HG02763 (cell line): Measurements from ENCODE around the gene FAM186B.

ENCODE experiments used
- ATAC-seq: cut with Tn5 transposase; IDR thresholded peaks from one replicate; pipeline ENCODE4 v1.9.1; 2021; ENCODE audit warnings: mild to moderate bottlenecking, moderate library complexity; ENCODE audit not compliant: unreplicated experiment

Gene FAM186B

DNA sequence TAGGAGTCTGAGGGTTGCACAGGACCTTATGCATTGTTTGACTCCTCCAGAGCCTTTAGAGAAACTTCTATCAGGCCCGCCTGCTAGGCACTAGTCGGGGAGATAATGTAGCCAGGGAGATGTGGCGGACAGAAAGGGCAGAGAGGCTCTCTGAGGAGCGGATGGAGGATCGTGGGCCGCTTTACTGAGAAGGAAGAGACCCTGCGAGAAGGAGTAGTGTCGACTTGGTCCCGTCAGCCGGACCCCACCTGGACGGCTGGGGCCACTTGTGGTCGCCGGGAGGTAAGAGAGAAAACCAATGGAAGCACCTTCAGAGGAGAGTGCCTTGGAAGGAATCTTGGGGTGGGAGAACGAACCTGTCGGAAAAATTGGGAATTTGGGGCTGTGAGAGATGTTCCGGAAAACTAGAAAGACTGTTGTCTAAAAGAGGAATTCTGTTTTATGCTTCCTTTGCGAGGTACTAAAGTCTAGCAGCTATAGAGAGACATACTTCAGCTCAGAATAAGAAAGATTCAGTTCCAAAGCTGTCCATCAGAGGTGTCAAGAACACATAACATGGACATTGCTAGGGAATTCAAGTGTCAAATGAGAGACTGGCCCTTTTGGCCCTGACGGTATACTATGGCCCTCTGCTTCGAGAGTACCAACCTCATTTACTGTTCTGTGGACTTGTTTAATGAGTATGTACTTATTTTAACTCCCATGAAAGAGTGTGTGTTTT is 36.8 kb downstream of the FAM186B start:
- ATAC-seq: peak; percentile 3

DNA sequence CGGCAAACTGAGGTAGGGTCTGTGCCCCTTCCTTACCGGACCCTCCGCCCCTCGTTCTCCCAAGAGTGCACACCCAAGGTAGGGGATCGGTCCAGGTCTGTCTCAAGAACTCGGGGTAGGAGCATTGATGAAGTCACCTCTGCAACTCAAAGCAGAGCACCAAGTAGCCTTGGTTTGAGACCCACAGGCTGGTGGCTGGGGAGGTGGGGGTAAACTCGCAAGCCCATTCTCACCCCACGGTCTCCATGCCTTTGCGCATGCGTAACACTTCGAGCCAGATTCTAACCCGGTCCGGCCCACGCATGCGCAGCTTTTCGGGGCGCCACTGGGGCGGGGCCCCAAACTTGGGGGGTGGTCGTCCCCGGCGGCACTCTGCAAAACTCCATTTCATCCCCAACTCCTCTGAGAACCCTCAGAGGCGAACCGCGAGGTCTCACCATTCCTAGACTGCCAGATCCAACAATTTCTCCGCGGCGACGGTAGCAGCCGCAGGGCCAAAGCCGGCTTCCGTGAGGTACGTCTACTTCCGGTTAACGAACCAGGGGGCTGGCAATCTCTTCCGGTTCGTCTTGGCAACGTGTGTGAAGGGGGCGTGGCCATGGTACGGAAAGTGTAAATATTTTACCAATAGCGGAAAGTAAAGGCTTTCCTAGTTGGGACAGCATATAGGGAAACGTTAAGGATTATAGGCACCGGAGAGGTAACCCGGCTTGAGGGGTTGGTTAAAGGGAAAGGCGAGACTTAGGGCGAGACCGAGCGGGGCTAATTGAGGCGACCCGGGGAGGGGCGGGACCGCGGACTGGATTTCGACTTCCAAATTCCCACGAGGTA is 37.6 kb downstream of the FAM186B start, which contains the start of gene MCRS1:
MCRS1 (minus strand) TSS at position 532 of the 831 bp plus-strand sequence. CDS start 1,411 bp downstream, outside the sequence.
- ATAC-seq: peak; percentile 85

DNA sequence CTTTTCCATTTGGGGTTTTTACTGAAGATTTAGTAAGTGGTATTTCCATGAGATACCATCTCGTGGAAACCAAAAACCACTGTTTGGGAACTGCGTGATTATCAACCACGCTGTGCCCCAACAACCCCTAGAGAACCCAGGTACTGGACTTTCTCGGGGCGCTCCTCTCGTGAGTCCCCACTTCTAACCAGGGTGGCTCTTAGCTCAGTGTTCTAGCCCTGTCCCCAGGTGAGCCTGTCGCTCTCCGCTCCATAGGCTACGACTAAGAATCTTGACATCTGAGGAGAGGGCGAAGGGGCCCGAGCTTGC is 38.2 kb downstream of the FAM186B start:
- ATAC-seq: no peak

DNA sequence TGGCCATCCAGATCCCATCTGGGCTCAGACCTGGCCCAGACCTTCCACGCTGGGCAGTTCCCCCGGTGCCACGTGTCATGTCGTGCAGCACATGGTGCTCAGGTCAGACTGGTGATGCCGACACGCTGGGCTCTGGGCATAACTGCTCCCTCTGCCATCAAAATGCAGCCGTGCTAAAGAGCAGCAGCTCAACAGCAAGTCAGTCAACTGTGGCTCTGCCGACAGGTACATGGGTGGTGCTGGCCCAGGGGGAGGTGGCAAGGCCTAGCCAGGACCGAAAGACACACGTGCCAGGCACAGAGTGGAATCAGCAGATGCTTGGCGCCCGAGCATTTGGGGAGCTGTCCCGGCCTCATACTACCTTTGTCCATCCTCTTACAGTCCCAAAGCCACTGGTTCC is 39.1 kb downstream of the FAM186B start:
- no peak for ATAC-seq

DNA sequence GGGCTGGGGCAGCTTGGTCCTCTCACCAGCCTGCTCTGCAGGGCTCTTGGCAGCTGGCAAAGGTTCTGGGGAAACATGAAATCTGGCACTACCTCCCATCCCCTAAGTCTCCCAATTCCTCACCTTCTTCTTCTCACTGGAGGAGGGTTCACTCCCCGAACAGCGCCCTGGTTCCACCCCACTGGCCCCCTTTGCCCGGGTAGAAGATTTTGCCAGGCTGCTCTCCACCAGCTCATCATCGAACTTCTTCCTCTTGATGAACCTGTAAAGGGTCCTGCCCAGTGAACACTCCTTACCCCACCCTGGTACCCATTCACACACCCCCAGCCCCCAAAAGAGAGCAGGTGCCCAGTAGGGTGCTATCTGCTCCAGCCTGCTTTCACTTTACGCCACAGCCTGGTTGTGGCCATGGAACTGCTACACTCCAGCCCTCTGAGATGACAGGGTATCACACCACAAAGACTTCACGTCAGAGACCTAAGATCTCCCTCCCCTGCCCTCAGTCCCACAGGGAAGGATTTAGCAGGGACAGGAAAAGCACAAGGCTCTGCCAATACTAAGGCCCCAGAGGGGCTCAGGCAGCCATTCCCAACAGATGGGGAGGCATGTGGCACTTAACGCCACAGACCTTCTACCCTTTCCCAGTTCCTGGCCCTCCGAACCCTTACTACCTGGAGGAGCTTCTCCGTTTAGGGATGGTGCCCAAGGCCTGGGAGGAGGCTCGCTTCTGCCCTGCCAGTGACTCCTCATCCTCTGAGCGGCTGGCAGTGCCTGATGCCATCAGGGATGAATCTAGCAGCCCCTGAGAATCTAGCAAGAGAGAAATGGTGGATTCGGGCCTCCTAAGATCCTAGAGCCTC is 39.8 kb downstream of the FAM186B start:
- ATAC-seq: no peak

DNA sequence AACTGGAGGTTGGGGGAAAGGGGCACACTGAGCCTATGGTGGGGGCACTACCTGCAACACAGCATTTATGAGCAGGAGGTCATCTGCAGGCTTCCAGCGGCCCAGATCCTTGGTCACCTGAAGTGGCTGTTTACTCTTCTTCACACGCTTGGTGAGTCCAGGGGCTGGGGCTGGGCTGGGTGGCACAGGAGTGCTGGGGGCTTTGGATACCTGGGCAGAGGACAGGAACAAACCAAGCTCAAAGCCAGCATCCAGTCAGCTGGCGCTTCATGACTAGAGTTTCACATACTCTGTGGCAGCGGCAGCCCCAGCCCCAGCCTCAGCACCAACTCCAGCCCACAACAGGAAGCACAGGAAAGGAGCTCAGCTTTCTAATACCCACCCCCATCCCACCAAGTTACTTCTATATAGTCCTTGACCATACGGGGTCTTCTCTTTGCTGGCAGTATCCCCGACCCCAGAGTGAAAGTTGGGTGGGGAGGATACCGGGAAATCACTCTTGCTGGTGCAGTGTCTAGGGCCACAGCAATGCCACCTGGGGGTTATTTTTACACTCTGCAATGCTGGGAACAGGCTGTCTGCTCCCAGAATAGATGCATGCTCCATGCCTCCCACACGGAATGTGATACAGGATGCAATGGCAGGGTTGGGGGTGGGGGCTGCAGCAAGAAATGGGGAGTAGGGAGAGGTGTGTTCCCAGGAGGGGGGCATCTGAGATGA is 40.6 kb downstream of the FAM186B start:
- no peak for ATAC-seq

DNA sequence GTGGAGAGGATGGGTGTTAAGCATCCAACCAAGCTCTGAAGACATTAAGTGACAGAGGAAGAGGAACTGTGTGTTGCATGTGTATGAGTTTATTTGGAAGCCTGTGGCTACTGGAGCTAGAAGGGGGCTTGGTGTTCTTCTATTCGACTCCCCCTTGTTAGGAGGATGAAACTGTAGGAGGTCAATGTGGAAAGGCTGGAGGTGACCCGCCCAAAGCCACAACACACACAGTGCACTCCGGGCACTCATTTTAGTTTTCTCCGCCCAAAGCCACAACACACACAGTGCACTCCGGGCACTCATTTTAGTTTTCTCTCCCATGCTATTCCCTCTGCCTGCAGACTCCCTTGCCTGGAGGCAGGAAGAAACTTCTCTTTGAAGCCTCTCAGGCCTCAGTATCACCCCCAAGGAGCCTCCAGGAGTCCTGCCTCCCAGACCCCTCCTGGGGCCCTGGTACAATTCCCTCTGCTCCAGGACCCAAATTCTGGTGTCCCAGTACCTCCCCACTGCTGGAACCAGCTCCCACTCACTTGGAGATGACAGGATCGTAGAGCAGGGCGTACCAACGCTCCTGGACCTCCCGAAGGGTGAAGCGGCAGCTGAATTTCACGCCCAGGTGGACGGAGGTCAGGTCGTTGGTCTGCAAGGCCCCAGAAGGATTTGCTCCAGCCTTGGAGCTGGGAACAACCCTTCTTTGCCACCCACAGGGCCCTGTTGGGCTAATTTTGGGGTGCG is 41.3 kb downstream of the FAM186B start:
- ATAC-seq: no peak

DNA sequence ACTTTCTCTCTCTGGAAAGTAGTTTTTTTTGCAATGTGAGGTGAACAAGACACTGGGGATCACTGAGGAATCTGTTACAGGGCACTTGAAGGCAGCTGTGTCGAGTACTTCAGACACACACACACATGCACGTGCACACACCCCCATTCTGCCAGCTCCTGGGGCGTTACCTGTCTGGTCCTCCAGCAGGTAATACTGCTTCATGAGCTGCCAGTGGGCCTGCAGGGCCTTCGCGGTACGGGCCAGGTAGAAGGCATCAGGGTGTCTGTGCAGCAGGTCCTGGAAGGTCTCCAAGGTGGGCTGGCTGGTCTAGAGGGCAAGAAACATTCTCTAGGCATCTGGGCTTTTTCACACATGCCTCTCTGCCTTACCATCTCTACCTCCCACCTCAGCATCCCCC is 42.6 kb downstream of the FAM186B start:
- ATAC-seq: no peak

DNA sequence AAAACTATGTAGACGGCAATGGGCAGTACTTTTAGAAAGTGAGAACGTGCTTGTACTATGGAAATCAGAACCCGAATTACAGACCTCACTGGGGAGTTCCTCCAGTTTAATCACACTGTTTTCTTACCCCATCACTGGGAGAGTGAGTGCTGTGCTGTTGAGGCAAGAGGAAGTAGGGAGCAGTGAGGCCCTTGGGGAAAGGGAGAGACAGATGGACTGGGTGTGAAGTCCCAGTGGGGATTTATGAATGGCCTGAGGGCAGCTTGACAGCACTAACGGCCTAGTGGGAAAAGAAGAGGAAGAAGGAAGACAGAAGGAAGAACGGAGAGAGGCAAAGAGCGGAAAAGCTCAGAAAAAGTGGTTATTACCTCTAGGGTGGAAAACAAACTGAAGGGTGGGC is 43.2 kb downstream of the FAM186B start:
- ATAC-seq: no peak

DNA sequence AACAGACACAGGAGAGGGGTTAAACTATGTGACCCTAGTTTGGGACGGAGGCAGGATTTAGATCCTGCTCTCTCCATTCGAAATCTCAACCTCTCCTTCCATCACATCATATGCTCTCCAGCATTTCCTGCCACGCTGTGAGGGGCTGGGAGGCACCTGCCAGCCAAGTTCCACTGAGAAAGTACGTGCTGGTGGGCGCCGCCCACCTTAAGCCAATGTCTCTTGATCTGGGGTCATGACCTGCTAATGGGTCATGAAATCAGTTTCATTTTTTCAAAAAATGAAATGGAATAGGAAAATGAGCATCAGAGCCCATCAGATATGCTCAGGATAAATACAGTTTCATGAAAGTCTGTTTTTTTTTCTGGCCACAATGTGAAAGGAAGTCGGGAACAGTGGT is 44.7 kb downstream of the FAM186B start:
- no peak for ATAC-seq

DNA sequence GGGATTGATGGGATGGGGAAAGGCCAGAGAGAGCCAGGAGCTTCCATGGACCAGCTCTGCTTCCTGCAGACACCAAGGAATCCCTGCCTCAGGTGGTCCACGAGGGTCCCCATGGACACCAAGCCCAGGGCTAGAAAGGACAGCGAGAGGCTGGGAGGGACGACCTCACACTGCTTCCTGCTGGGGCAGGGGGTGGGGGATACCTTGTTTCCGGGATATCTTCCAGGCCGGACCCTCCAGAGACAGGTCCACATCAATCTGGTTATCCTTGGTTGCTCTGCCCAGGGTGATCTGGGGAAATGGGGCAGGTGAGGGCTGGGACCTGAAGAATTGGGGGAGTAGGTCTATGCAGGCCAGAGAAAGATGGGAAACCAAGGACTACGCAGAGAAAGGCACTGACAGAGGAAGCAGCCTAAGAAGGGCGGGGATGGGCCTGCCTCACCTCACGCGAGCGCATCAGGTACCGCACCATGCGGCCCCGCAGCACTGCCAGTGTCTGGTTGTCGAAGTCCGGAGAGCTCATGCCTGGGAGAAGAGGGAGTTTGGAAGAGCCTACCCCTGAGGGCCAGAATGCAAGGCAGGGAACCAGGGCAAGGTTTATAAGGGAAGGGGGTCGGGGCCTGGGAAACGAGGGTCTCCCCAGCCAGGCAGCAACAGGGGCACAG is 46.3 kb downstream of the FAM186B start:
- no peak for ATAC-seq

DNA sequence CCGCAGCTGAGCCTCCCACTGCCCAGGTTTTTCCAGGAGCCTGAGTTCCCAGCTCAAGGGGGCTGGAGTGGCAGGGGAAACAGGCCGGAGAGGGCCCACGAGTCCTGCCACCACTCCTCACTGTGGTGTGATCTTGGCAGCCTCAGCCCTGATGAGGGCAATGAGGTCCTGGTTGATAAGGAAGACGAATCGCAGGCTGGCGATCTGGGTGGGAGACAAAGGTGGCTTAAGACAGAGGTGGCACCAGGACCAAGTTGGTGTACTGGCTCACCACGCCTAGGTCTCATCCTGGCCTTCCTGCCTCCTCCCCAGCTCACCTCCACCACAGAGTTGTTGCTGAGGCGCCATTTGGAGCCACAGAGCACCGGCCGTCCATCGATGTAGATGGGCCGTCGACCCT is 46.9 kb downstream of the FAM186B start:
- no peak for ATAC-seq

DNA sequence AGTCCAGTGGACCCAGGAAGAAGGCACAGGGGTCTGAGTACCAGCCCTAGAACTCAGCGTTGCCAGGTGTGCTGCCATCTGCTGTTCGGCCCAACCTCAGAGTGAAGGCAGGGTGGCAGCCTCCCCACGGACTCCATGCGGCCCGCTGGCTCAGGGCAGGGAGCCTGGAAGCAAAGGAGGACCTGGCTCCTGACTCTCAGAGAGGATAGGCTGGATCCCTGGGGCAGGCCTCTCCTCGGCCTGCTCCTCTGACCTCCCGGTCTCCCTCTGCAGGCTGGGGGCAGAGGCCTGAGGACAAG is 47.6 kb downstream of the FAM186B start:
- no peak for ATAC-seq

DNA sequence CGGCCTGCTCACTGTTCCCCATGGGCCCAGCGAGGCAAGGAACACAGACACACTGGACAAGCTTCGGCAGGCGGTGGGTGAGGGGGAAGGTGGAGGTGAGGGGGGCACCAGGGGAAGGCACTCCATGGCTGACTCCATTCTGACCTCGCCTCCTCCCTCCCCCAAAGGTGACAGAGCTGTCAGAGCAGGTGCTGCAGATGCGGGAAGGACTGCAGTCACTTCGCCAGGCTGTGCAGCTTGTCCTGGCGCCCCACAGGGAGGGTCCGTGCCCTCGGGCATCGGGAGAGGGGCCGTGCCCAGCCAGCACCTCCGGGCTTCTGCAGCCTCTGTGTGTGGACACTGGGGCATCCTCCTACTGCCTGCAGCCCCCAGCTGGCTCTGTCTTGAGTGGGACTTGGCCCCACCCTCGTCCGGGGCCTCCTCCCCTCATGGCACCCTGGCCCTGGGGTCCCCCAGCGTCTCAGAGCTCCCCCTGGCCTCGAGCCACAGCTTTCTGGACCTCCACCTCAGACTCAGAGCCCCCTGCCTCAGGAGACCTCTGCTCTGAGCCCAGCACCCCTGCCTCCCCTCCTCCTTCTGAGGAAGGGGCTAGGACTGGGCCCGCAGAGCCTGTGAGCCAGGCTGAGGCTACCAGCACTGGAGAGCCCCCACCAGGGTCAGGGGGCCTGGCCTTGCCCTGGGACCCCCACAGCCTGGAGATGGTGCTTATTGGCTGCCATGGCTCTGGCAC is 48.1 kb downstream of the FAM186B start:
- no peak for ATAC-seq

DNA sequence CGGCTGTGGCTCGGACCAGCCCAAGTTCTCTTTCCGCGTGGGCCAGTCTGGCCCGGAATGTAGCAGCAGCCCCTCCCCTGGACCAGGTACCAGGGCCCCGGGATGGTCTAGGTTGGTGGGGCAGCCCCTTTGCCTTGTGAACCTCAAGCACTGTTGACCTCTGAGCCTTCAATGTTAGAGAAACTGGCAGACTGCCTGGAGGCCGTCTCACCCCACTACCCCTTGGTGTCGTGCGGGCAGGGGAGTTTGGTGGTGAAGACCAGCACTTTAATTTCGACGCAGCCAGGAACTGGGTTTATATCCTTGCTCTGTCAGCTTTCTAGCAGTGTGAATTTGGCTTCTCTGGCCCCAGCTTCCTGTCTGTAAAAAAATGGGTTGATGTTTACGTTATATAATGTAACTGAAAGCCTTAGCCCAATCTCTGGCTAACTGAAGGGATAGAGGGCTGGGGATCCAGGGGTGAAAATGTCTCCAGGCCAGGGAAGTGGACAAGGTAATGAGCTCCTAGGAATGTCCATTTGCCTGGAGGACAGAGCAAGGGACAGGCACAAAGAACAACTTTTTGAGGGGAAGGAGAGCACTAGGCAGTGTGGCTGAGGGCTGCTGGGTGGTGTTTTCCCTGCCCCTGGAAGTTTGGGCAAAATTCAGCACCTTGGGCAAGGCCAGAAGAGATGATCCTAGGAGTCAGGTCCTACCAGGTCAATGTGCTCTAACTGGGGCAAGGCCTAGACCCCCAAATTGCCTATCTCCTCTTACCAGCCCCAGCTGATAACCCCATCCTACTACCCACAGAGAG is 48.9 kb downstream of the FAM186B start:
- no peak for ATAC-seq

DNA sequence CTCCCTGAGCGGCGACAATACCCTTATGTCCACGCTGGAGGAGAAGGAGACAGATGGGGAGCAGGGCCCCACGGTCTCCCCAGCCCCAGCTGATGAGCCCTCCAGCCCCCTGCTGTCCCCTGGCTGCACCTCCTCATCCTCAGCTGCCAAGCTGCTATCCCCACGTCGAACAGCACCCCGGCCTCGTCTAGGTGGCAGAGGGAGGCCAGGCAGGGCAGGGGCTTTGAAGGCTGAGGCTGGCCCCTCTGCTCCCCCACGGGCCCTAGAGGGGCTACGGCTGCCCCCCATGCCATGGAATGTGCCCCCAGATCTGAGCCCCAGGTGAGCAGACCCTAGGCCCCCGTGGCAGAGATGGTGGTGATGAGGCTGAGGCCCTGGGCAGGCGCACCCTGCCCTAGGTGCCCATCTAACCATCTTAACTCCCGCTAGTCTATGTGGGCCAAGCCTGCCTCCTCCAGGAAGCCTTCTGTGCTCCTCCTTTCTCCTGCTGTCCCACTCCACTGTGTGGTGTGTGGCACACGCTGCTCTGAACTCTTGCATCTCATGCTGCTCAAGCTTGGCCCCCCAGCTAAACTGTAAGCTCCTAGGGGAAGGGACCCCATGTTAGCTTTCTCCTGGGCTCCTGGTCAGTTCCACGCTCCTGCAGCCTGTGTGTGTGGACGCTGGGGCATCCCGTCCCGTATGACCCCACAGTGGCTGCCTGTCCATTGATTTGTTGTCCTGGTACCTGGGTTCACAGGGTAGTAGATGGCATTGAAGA is 49.6 kb downstream of the FAM186B start:
- no peak for ATAC-seq

DNA sequence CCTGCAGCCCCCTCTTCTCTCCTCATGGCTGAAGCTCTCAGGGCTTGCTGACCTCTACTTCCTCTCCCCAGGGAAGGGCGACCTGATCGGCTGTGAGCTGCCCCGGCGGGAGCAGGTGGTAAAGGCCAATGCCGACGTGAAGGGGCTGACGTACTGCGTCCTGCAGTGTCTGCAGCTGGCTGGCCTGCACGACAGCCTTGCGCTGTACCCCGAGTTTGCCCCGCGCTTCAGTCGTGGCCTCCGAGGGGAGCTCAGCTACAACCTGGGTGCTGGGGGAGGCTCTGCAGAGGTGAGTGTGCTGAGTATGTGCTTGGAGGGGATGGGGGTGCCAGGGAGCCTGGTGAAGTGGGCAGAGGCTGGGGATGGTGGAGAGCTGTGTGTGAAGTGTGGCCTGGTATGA is 51.2 kb downstream of the FAM186B start:
- no peak for ATAC-seq
